SK-N-DZ (cell line): ENCODE results near the gene LHCGR.
"Not testable (repeated sequence)": the region's sequence is repeated elsewhere in the genome, so short reads cannot be mapped to it uniquely, and the experiment has no call there.

Experiments used
- DNase-seq: peaks from one replicate; pipeline ENCODE4 v3.0.0-alpha.2; 2015; ENCODE audit warnings: low spot score
- small RNA-seq, 2 experiments: library from RNA; depleted of rRNA; stranded (forward); fragments of <200 nt; gene quantifications; one replicate each; pipeline ENCODE3, GENCODE V24; 2014

LHCGR gene

DNA sequence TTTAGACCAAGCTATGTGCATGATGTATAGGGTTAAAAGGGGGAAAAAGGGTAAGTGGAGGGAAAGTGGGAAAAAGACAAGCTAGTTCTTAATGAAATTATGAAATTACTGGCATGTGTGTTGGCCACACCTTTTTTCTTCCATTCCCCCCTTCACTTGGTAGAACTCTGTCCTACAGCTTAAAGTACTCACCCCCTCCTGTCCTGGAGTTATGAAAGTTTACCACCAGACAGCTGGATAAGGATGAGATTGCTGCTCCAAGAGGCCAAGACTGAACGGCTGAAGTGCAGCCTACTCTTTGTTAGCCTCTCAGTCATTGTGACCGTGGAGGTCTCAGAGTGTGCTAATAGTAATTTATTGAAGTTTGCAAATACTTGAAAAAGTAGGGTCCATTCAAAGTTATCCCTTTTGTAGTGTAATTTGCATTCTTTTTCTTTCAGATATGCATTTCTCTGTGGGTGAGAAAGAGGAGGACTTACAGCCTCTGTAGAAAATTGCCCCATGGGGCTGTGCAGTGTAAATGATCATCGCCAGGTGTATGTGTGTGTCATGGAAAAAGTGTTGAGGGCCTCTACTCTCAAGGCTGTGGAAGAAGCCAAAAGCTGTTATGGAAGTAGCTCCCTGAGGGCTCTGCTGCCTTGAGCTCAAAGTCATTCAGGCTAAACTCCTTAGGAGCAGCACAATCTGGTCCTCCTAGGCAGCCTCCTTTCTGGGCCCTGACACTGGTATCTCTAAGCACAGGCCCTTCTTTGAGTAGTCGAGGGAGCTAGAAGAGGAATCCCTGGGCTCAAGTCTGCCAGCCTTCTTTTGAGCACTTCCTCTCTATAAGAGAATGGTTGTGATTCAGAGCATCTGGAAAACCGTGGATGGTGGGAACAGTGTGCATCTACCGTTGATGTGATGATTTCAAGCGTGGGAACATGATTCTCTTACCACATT lies 46.2 kb downstream of the LHCGR start:
- DNase-seq = no peak

DNA sequence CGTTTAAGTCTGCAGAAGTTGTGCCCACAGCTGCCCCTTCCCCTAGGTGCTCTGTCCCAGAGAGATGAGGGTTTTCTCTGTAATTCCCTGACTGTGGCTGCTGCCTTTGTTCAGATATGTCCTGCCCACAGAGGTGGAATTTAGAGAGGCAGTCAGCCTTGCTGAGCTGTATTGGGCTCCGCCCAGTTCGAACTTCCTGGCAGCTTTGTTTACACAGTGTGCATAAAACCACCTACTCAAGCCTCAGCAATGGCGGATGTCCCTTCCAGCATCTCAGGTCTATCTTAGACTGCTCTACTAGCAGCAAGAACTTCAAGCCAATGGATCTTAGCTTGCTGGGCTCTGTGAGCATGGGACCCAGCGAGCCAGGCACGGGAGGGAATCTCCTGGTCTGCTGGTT lies 48.1 kb downstream of the LHCGR start:
- no peak for DNase-seq

DNA sequence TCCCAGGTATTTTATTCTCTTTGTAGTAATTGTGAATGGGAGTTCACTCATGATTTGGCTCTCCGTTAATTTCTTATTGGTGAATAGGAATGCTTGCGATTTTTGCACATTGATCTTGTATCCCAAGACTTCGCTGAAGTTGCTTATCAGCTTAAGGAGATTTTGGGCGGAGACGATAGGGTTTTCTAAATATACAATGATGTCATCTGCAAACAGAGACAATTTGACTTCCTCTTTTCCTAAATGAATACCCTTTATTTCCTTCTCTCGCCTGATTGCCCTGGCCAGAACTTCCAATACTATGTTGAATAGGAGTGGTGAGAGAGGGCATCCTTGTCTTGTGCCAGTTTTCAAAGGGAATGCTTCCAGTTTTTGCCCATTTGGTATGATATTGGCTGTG lies 51.9 kb downstream of the LHCGR start:
- not testable (repeated sequence) for DNase-seq

DNA sequence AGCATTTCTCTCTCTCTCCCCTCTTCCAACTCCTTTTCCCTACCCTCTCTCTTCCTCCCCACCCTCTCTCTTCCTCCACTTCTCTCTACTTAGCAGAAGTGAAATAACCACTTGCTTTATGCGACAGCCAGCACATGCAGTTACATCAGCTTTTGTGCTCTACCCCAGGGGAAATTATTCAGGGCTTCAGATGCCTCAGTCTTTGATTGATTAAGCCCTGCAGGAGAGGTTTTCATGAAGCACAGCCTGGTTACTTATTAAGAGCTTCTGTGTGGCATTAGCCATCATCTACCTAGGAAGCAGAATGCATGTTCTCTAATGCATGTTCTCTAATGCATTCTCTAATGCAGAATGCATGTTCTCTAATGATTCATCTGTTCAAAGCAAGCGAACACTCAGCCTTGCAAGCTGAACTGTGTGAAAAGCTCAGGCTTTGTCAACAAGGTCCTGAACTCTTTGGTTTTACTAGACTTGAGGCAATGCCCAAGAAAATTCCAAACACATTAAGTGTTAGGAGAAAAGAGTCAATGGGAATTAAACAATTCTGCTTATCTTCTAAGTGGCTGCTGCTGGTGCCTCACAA lies 56.1 kb downstream of the LHCGR start:
- DNase-seq = no peak

DNA sequence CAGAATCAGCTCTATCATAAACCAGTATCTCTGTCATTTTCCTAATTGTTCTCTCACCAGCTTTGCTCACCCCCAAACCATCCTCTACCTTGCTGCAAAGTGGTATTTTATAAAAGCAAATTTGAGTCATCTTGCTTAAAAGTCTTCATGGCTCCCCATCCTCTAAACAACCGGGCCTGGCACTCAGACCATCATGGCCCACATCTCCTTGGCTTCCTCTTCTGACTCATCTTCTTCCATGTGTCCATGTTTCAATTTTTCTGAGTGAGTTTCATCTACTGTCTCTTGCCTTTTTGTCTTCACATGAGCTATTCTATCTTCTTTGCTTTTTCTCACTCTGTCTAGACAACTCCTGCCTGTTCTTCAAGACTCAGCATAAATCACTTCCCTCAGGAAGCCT lies 58.6 kb downstream of the LHCGR start:
- DNase-seq = no peak

GRCh38 chr2:48695991-48696390 lies 59.5 kb downstream of the LHCGR start:
- DNase-seq = no peak

GRCh38 chr2:48694149-48694548 lies 61.4 kb downstream of the LHCGR start:
- no peak for DNase-seq

- no peak for DNase-seq
Observed at GRCh38 chr2:48693645-48694044, 61.9 kb downstream of the LHCGR start.

DNA sequence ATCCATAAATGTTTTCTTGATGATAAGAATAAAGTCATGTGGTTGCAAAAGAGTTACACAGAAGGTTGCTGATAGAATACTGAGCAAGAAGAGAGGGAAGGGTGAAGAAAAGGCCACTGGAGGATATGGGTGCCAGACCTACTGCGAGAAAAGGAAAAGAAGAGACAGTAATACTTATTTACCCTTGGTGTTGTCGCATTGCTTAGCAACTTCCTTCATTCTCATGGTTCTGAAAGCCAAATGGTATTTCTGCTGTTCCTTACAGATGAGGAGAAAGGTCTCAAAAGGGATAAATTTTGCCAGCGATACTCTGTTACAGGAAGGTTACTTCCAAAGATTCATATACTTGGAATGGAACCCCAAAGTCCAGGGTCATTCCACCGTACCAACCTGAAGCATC lies 62.5 kb downstream of the LHCGR start:
- DNase-seq = no peak

GRCh38 chr2:48691935-48692691 lies 63.4 kb downstream of the LHCGR start:
- no peak for DNase-seq

GRCh38 chr2:48685126-48685525 lies 70.4 kb downstream of the LHCGR start:
- no peak for DNase-seq

DNA sequence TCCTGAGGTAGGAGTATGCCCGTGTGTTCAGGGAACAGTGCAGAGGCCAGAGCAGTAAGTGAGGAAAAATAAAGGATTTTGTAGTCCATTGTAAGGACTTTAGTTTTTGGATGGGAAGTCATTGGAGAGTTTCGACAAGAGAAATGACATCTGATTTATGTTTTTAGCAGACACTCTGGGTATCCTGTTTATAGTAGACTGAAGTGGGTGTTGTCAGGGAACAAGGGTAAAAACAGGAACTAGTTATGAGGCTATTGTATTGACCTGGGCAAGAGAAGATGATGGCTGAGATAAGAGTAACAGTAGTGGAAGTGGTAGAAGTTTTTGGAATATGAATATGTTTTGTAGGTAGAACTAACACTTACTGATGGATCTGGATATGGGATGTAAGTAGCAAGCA lies 78.1 kb downstream of the LHCGR start:
- DNase-seq = no peak

- no peak for DNase-seq
Observed at GRCh38 chr2:48674933-48675332, 80.6 kb downstream of the LHCGR start.

GRCh38 chr2:48673581-48673980 lies 81.9 kb downstream of the LHCGR start:
- no peak for DNase-seq

GRCh38 chr2:48668992-48669391 lies 86.5 kb downstream of the LHCGR start:
- no peak for DNase-seq

GRCh38 chr2:48651158-48651790 lies 104.2 kb downstream of the LHCGR start:
- DNase-seq = no peak

- DNase-seq = no peak
Observed at GRCh38 chr2:48638261-48638660, 117.3 kb downstream of the LHCGR start.

Small RNAs within 50 kb of the gene (small RNA-seq; reads per million reads assigned to genes)
- 0 reads per million in 2 experiments for gene ELOBP3
